K562 (cell line): ENCODE measurements around the gene BCR. TPM values are rescaled to one million over a fixed set of nuclear protein-coding genes. Genes with fewer than 3 reads are reported as not detected.
"Not testable (repeated sequence)": the region's sequence is repeated elsewhere in the genome, so short reads cannot be mapped to it uniquely, and the experiment has no call there.

Experiments
- ATAC-seq: fragments of 200-7000 bp; cut with Tn5 transposase; 3 replicates; pipeline ENCODE4 v1.9.1; 2020; ENCODE audit warnings: moderate library complexity
- BruUV-seq: library from RNA; stranded (reverse); fragments of 400-500 nt; replicated peaks from 2 replicates; lab custom pipeline; 2021; lab: Mats Ljungman, UMichigan
- CTCF ChIA-PET: fragments of 300-600 bp; formaldehyde crosslinking; extraction: SDS; loops from one replicate; lab custom pipeline; 2021; ENCODE audit warnings: low intra/inter-chr PET ratio; lab: Yijun Ruan, JAX
- POLR2A ChIA-PET: fragments of 300-600, 350-650 bp; sonication (Branson Sonifier 250); formaldehyde crosslinking; extraction: SDS; loops from one replicate; lab custom pipeline; 2021; ENCODE audit warnings: antibody characterized with exemption, inconsistent platforms; lab: Yijun Ruan, JAX
- DNase-seq, 4 experiments: peaks; one replicate each; pipeline versions ENCODE4 v3.0.0 to v3.0.0-alpha.2; 2011 to 2018; ENCODE audit warnings: low spot score in 3 of 4, mixed read lengths in 3 of 4; ENCODE audit errors: extremely low read depth in 1 of 4
- FAIRE-seq: peaks from 2 replicates; lab custom pipeline; 2011; peaks lifted over from hg19 to GRCh38; lab: Jason Lieb, UNC
- H2AFZ ChIP-seq: 2 replicates; pipeline ENCODE4 v1.6.0; 2011; ENCODE audit warnings: low read depth, low read length, control low read depth, inconsistent platforms
- H3K27ac ChIP-seq: fragments of 200-600 bp; 3 replicates; pipeline ENCODE4 v1.8.0; 2011; ENCODE audit warnings: low read depth, mild to moderate bottlenecking, control low read depth, inconsistent platforms, low read length, moderate library complexity, mixed read lengths; ENCODE audit errors: extremely low read depth
- H3K27me3 ChIP-seq, 2 experiments: fragments of 300-600 bp in 1 of 2; 2 replicates in 1 of 2; 3 replicates in 1 of 2; pipeline versions ENCODE4 v1.6.0 to v1.8.0; 2011; ENCODE audit warnings: inconsistent platforms in 2 of 2, low read length in 2 of 2, mild to moderate bottlenecking in 1 of 2, mixed read lengths in 1 of 2, moderate library complexity in 1 of 2; ENCODE audit not compliant: control insufficient read depth in 2 of 2, insufficient read depth in 2 of 2
- H3K36me3 ChIP-seq: fragments of 300-600 bp; 3 replicates; pipeline ENCODE4 v1.8.0; 2011; ENCODE audit warnings: mild to moderate bottlenecking, low read length, inconsistent platforms; ENCODE audit not compliant: control insufficient read depth, insufficient read depth
- H3K4me1 ChIP-seq, 2 experiments: fragments of 200-600 bp in 1 of 2; replicated peaks in 1 of 2; 2 replicates in 1 of 2; 3 replicates in 1 of 2; pipeline versions ENCODE4 v1.5.1 to v1.8.0; 2011; ENCODE audit warnings: inconsistent platforms in 2 of 2, low read length in 2 of 2, mild to moderate bottlenecking in 1 of 2, mixed read lengths in 1 of 2, moderate library complexity in 1 of 2; ENCODE audit not compliant: control insufficient read depth in 2 of 2, insufficient read depth in 2 of 2
- H3K4me2 ChIP-seq: 2 replicates; pipeline ENCODE4 v1.6.1; 2011; ENCODE audit warnings: low read length, control low read depth, inconsistent platforms, mixed read lengths; ENCODE audit not compliant: insufficient read depth
- H3K4me3 ChIP-seq: fragments of 200-600 bp; sonication (generic), shearing (Covaris generic); 2 replicates; pipeline ENCODE4 v1.5.1; 2016; ENCODE audit warnings: control low read depth, inconsistent platforms
- H3K79me2 ChIP-seq: fragments of 200-600 bp; 3 replicates; pipeline ENCODE4 v1.8.0; 2011; ENCODE audit warnings: low read length, inconsistent platforms; ENCODE audit not compliant: control insufficient read depth, insufficient read depth
- H3K9ac ChIP-seq, 2 experiments: 2 replicates each; pipeline versions ENCODE4 v1.6.0 to v1.6.1; 2011; ENCODE audit warnings: low read depth in 2 of 2, low read length in 2 of 2, control low read depth in 1 of 2, inconsistent platforms in 1 of 2, mild to moderate bottlenecking in 1 of 2, mixed read lengths in 1 of 2; ENCODE audit not compliant: insufficient read depth in 1 of 2
- H3K9me1 ChIP-seq: one replicate; pipeline ENCODE4 v1.6.0; 2011; ENCODE audit warnings: inconsistent platforms, mild to moderate bottlenecking, low read length, moderate library complexity; ENCODE audit not compliant: control insufficient read depth, insufficient read depth
- H3K9me3 ChIP-seq: replicated peaks from 2 replicates; pipeline ENCODE4 v1.5.1; 2011; ENCODE audit warnings: low read depth, low read length, inconsistent platforms; ENCODE audit not compliant: control insufficient read depth, insufficient read depth
- H4K20me1 ChIP-seq: replicated peaks from 2 replicates; pipeline ENCODE4 v1.6.1; 2011; ENCODE audit warnings: low read length, inconsistent platforms, mixed read lengths; ENCODE audit not compliant: control insufficient read depth, insufficient read depth
- FOXP1 ChIP-seq: sonication (generic); formaldehyde crosslinking; IDR thresholded peaks from 2 replicates; pipeline ENCODE4 v1.8.0; 2022; ENCODE audit warnings: mild to moderate bottlenecking, missing genetic modification reagents
- PYGO2 ChIP-seq: fragments of 450-650 bp; IDR thresholded peaks from 2 replicates; pipeline ENCODE4 v1.6.1; 2016; ENCODE audit warnings: mild to moderate bottlenecking, missing genetic modification characterization, moderate library complexity, missing compliant biosample characterization
- RBM14 ChIP-seq: fragments of 200-400 bp; formaldehyde crosslinking; IDR thresholded peaks from 2 replicates; pipeline ENCODE4 v1.6.1; 2018; ENCODE audit warnings: low read depth, mild to moderate bottlenecking, low read length, moderate library complexity, borderline replicate concordance; ENCODE audit not compliant: insufficient read depth
- STAT5A ChIP-seq: IDR thresholded peaks from 2 replicates; pipeline ENCODE4 v1.6.1; 2012; ENCODE audit warnings: low read length, inconsistent platforms, borderline replicate concordance
- TCF3 ChIP-seq: sonication (generic); formaldehyde crosslinking; IDR thresholded peaks from 2 replicates; pipeline ENCODE4 v1.4.0; 2020; ENCODE audit warnings: mild to moderate bottlenecking, missing genetic modification reagents
- TRIM24 ChIP-seq, 2 experiments: fragments of 450-650 bp; IDR thresholded peaks; 2 replicates each; pipeline ENCODE4 v1.6.1; 2016
- ZSCAN29 ChIP-seq: fragments of 450-650 bp; IDR thresholded peaks from 2 replicates; pipeline ENCODE4 v1.6.1; 2017
- WGBS: fragments of 100-300 bp; shearing (Covaris generic); methylation state at CpG from one replicate; pipeline ENCODE4 v1.1.6; 2016; ENCODE audit warnings: low coverage, mixed read lengths; ENCODE audit not compliant: insufficient coverage; ENCODE audit errors: missing lambda C conversion rate; 5-methylcytosine and 5-hydroxymethylcytosine counted together
- in situ Hi-C: fragments of 300-500 bp; cut with MboI; formaldehyde crosslinking; loops from 4 replicates; pipeline ENCODE4 v1.15.0; 2018; ENCODE audit warnings: inconsistent platforms, mixed read lengths
- intact Hi-C: fragments of 100-400 bp; cut with micrococcal nuclease; formaldehyde crosslinking; loops from 2 replicates; pipeline ENCODE4 v1.14.2; 2022
- polyA plus RNA-seq, 8 experiments: library from polyadenylated mRNA; depleted of rRNA in 4 of 8; stranded (reverse) in 5 of 8; unstranded in 3 of 8; fragments of >200 nt; fragmentation: Nextera tagmentation in 2 of 8; fragmentation: Illumina TruSeq in 1 of 8; extraction: Ambion mirVana in 2 of 8; extraction: Trizol in 1 of 8; gene quantifications; 2 replicates each; pipeline versions ENCODE4 v1.2.1 to v1.2.3, GENCODE V29; 2011 to 2014; ENCODE audit warnings: inconsistent platforms in 1 of 8, missing spikeins in 1 of 8
- total RNA-seq, 7 experiments: library from RNA; depleted of rRNA in 6 of 7; stranded (reverse); fragments of >200 nt in 6 of 7; fragmentation: Illumina TruSeq in 2 of 7; extraction: Trizol in 2 of 7; gene quantifications; 2 replicates each; pipeline versions ENCODE4 v1.2.1 to v1.2.3, GENCODE V29; 2011 to 2021; ENCODE audit warnings: low replicate concordance in 1 of 7
- TF ChIP-seq, protein P1 (sequence below), 2 experiments: fragments of 450-650 bp in 1 of 2; sonication (generic) in 1 of 2; formaldehyde crosslinking in 1 of 2; IDR thresholded peaks in 1 of 2; conservative IDR thresholded peaks in 1 of 2; 2 replicates each; pipeline versions ENCODE4 v1.6.1 to v1.8.1; 2016 to 2023; ENCODE audit warnings: mild to moderate bottlenecking in 2 of 2, moderate library complexity in 2 of 2, inconsistent platforms in 1 of 2, missing genetic modification reagents in 1 of 2
- TF ChIP-seq, protein P2 (sequence below): fragments of 250-450 bp; sonication (Bioruptor Pico); IDR thresholded peaks from 2 replicates; pipeline ENCODE4 v1.8.0; 2022; ENCODE audit warnings: moderate library complexity, mild to moderate bottlenecking, inconsistent platforms
- TF ChIP-seq, protein P3 (sequence below), 2 experiments: IDR thresholded peaks; 2 replicates each; pipeline ENCODE4 v1.6.1; 2012; ENCODE audit warnings: improper control_type of control experiment in 2 of 2, low read depth in 2 of 2, low read length in 2 of 2, borderline replicate concordance in 1 of 2

BCR gene
- total and polyA plus RNA-seq, 9 of the 15 experiments (the other 6 are each of a cell fraction or from before 2014, with no cell fraction given) = 0.41 to 150 (median 45.6) TPM

DNA sequence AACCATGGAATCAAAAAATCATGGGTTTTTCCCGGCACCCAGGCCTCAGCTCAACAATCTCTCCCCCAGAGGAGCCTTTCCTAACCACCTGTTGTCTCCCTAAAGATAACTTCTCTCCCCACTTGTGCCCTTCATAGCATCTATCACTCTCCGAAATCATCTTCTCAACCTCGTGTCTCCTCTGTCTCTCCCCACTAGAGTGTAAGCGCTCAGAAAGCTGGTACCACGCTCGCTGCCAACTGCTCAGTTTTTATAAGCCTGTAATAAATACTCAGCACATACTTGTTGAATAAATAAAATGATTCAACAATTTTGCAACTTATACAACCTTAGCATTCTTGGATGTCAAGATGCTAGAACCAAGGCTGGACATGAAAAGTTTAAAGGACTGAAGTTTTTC lies 185.2 kb downstream of the BCR start (continued):
- TF ChIP-seq, protein P1, sequence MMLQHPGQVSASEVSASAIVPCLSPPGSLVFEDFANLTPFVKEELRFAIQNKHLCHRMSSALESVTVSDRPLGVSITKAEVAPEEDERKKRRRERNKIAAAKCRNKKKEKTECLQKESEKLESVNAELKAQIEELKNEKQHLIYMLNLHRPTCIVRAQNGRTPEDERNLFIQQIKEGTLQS (IDR thresholded peaks at IDR 0.05) = no peak
- TF ChIP-seq, protein P1 (CRISPR knock-in tag; conservative IDR thresholded peaks at IDR 0.05) = no peak
- TF ChIP-seq, protein P2, sequence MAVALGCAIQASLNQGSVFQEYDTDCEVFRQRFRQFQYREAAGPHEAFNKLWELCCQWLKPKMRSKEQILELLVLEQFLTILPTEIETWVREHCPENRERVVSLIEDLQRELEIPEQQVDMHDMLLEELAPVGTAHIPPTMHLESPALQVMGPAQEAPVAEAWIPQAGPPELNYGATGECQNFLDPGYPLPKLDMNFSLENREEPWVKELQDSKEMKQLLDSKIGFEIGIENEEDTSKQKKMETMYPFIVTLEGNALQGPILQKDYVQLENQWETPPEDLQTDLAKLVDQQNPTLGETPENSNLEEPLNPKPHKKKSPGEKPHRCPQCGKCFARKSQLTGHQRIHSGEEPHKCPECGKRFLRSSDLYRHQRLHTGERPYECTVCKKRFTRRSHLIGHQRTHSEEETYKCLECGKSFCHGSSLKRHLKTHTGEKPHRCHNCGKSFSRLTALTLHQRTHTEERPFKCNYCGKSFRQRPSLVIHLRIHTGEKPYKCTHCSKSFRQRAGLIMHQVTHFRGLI (CRISPR knock-in tag) = no peak
- no peak for TF ChIP-seq ZSCAN29

DNA sequence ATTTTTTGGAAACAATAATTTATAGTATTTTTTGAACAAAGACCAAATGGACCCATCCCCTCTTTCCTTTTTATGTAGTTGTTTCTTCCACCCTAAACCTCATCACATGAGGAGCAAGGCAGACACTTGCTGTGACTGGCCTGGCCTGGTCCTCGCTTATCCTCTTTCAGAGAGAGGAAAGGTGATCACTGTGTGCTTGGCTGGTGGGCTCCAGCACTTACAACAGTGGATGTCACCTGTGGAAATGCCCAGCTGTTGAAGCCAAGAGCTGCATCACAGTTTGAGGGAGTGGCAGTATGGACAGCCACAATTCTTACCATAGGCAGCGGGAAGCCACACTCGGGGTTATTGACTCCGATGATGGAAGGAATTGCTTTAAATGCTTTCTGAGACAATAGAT lies 185.7 kb downstream of the BCR start:
- DNase-seq (no peak), FAIRE-seq (no peak), ATAC-seq (no peak)
- intact Hi-C loops = no loop called here
- ChIA-PET CTCF (no interaction called here), POLR2A (no interaction called here)
- H3K36me3 ChIP-seq = no peaks in the 10 kb centered on the region
- H3K9me3 ChIP-seq = no peaks in the 10 kb centered on the region
- BruUV-seq = no TSS peak
- TF ChIP-seq TCF3 (CRISPR knock-in tag) (no peak), FOXP1 (CRISPR knock-in tag) (no peak), PYGO2 (tag) (no peak), TRIM24 (IDR thresholded peaks at IDR 0.05) (no peak), RBM14 (no peak), STAT5A (no peak)
- TF ChIP-seq, protein P3, sequence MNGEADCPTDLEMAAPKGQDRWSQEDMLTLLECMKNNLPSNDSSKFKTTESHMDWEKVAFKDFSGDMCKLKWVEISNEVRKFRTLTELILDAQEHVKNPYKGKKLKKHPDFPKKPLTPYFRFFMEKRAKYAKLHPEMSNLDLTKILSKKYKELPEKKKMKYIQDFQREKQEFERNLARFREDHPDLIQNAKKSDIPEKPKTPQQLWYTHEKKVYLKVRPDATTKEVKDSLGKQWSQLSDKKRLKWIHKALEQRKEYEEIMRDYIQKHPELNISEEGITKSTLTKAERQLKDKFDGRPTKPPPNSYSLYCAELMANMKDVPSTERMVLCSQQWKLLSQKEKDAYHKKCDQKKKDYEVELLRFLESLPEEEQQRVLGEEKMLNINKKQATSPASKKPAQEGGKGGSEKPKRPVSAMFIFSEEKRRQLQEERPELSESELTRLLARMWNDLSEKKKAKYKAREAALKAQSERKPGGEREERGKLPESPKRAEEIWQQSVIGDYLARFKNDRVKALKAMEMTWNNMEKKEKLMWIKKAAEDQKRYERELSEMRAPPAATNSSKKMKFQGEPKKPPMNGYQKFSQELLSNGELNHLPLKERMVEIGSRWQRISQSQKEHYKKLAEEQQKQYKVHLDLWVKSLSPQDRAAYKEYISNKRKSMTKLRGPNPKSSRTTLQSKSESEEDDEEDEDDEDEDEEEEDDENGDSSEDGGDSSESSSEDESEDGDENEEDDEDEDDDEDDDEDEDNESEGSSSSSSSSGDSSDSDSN (IDR thresholded peaks at IDR 0.05; ENCODE audit: borderline replicate concordance in 1 of 2, low read depth in 2 of 2, low read length in 2 of 2) = no peak
- no peaks in the 10 kb centered on the region; a peak in 1 of 5 replicates for H3K27me3 ChIP-seq
- in situ Hi-C loops = no loop called here
- H3K4me2 ChIP-seq = no peak overlapping the region
- no peaks in the 10 kb centered on the region for H3K9me1 ChIP-seq
- no peak overlapping the region for H3K27ac ChIP-seq
- H2AFZ ChIP-seq = no peak overlapping the region
- 0% methylated on average over 3 of the region's 4 CpGs for WGBS
- no peak overlapping the region for H3K4me3 ChIP-seq
- no peaks in the 10 kb centered on the region for H4K20me1 ChIP-seq
- H3K9ac ChIP-seq = no peak overlapping the region
- no peaks in the 10 kb centered on the region for H3K79me2 ChIP-seq
- no peaks in the 10 kb centered on the region for H3K4me1 ChIP-seq

DNA sequence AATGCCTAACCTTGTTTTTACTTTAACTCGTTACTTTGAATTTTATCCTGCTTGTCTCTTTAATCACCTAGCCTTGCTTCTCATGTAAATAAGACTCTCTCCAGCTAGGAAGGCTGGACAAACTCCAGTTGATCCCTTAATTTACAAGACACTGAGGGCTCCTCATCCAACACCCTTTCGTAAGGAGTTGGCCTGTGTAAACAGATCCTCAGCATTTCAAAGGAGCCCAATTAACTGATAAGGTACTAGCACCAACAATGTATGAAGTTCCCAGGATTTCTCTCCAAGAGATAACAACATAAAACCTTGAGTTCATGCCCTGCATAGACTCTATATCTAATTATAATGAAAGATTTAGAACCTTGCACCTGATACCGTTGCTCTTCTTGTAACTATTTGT lies 186.9 kb downstream of the BCR start:
- H3K4me2 ChIP-seq, DNase-seq, H3K4me1 ChIP-seq, POLR2A ChIA-PET, H4K20me1 ChIP-seq, H3K9me1 ChIP-seq, CTCF ChIA-PET, H3K27ac ChIP-seq, H3K79me2 ChIP-seq, H3K36me3 ChIP-seq, FAIRE-seq, BruUV-seq, in situ Hi-C loops, intact Hi-C loops, H3K27me3 ChIP-seq, H2AFZ ChIP-seq, ATAC-seq, H3K4me3 ChIP-seq, H3K9me3 ChIP-seq, H3K9ac ChIP-seq: not testable (repeated sequence)
- 0% methylated on average over 3 of the region's 3 CpGs for WGBS
